Measurements from ENCODE around the gene ADGRB3.

Gene ADGRB3

GRCh38 chr6:69129046-69129445, 494.0 kb downstream of the ADGRB3 start:
- H3K4me1 ChIP-seq (ENCODE audit: control insufficient read depth in 1 of 2, insufficient read depth in 2 of 2, low read length in 2 of 2), result no peaks in the 10 kb centered on the region
- H3K27me3 ChIP-seq (ENCODE audit: low read depth, low read length), result no peaks in the 10 kb centered on the region
- H3K9me3 ChIP-seq (ENCODE audit: control insufficient read depth in 1 of 2, low read length in 2 of 2), result no peaks in the 10 kb centered on the region
- no peak overlapping the region for H3K27ac ChIP-seq (ENCODE audit: low read length)
- no peaks in the 10 kb centered on the region for H3K36me3 ChIP-seq (ENCODE audit: control insufficient read depth in 1 of 2, insufficient read depth in 2 of 2, low read length in 2 of 2)
- H3K4me3 ChIP-seq (ENCODE audit: low read depth in 1 of 2, low read length in 2 of 2), result no peak overlapping the region

GRCh38 chr6:69135927-69136326, 500.8 kb downstream of the ADGRB3 start:
- Histone ChIP-seq H3K36me3 (ENCODE audit: control insufficient read depth in 1 of 2, insufficient read depth in 2 of 2, low read length in 2 of 2) (no peaks in the 10 kb centered on the region), H3K4me3 (ENCODE audit: low read depth in 1 of 2, low read length in 2 of 2) (no peak overlapping the region), H3K27ac (ENCODE audit: low read length) (no peak overlapping the region), H3K27me3 (ENCODE audit: low read depth, low read length) (no peaks in the 10 kb centered on the region), H3K4me1 (ENCODE audit: control insufficient read depth in 1 of 2, insufficient read depth in 2 of 2, low read length in 2 of 2) (no peaks in the 10 kb centered on the region), H3K9me3 (ENCODE audit: control insufficient read depth in 1 of 2, low read length in 2 of 2) (no peaks in the 10 kb centered on the region)

GRCh38 chr6:69138148-69138547, 503.1 kb downstream of the ADGRB3 start:
- no peak overlapping the region for H3K27ac ChIP-seq (ENCODE audit: low read length)
- H3K36me3 ChIP-seq (ENCODE audit: control insufficient read depth in 1 of 2, insufficient read depth in 2 of 2, low read length in 2 of 2), result no peaks in the 10 kb centered on the region
- no peak overlapping the region for H3K4me3 ChIP-seq (ENCODE audit: low read depth in 1 of 2, low read length in 2 of 2)

GRCh38 chr6:69138893-69139494, 503.9 kb downstream of the ADGRB3 start:
- H3K27ac ChIP-seq (ENCODE audit: low read length), result no peak overlapping the region
- H3K36me3 ChIP-seq (ENCODE audit: control insufficient read depth in 1 of 2, insufficient read depth in 2 of 2, low read length in 2 of 2), result no peaks in the 10 kb centered on the region
- H3K9me3 ChIP-seq (ENCODE audit: control insufficient read depth in 1 of 2, low read length in 2 of 2), result no peaks in the 10 kb centered on the region
- no peaks in the 10 kb centered on the region for H3K4me1 ChIP-seq (ENCODE audit: control insufficient read depth in 1 of 2, insufficient read depth in 2 of 2, low read length in 2 of 2)
- H3K27me3 ChIP-seq (ENCODE audit: low read depth, low read length), result no peaks in the 10 kb centered on the region
- H3K4me3 ChIP-seq (ENCODE audit: low read depth in 1 of 2, low read length in 2 of 2), result no peak overlapping the region

More at GRCh38 chr6:69138148-69138547, 503.1 kb downstream of the ADGRB3 start:
- no peaks in the 10 kb centered on the region for H3K27me3 ChIP-seq (ENCODE audit: low read depth, low read length)
- H3K4me1 ChIP-seq (ENCODE audit: control insufficient read depth in 1 of 2, insufficient read depth in 2 of 2, low read length in 2 of 2), result no peaks in the 10 kb centered on the region
- no peaks in the 10 kb centered on the region for H3K9me3 ChIP-seq (ENCODE audit: control insufficient read depth in 1 of 2, low read length in 2 of 2)

- Histone ChIP-seq H3K36me3 (ENCODE audit: control insufficient read depth in 1 of 2, insufficient read depth in 2 of 2, low read length in 2 of 2) (no peaks in the 10 kb centered on the region), H3K27ac (ENCODE audit: low read length) (no peak overlapping the region), H3K4me3 (ENCODE audit: low read depth in 1 of 2, low read length in 2 of 2) (no peak overlapping the region), H3K4me1 (ENCODE audit: control insufficient read depth in 1 of 2, insufficient read depth in 2 of 2, low read length in 2 of 2) (no peaks in the 10 kb centered on the region), H3K9me3 (ENCODE audit: control insufficient read depth in 1 of 2, low read length in 2 of 2) (peaks cover 0 to 14% of the 10 kb centered on the region in 2 donors), H3K27me3 (ENCODE audit: low read depth, low read length) (no peaks in the 10 kb centered on the region)
These were observed 510.0 kb downstream of the ADGRB3 start for GRCh38 chr6:69145062-69145461.

- Histone ChIP-seq H3K4me3 (ENCODE audit: low read depth in 1 of 2, low read length in 2 of 2) (no peak overlapping the region), H3K36me3 (ENCODE audit: control insufficient read depth in 1 of 2, insufficient read depth in 2 of 2, low read length in 2 of 2) (no peaks in the 10 kb centered on the region), H3K27ac (ENCODE audit: low read length) (no peak overlapping the region), H3K4me1 (ENCODE audit: control insufficient read depth in 1 of 2, insufficient read depth in 2 of 2, low read length in 2 of 2) (no peaks in the 10 kb centered on the region), H3K9me3 (ENCODE audit: control insufficient read depth in 1 of 2, low read length in 2 of 2) (peaks cover 0 to 14% of the 10 kb centered on the region in 2 donors), H3K27me3 (ENCODE audit: low read depth, low read length) (no peaks in the 10 kb centered on the region)
These were observed 511.3 kb downstream of the ADGRB3 start for GRCh38 chr6:69146385-69146784.

- H3K27ac ChIP-seq (ENCODE audit: low read length), result no peak overlapping the region
- no peak overlapping the region for H3K4me3 ChIP-seq (ENCODE audit: low read depth in 1 of 2, low read length in 2 of 2)
- H3K4me1 ChIP-seq (ENCODE audit: control insufficient read depth in 1 of 2, insufficient read depth in 2 of 2, low read length in 2 of 2), result no peaks in the 10 kb centered on the region
- H3K36me3 ChIP-seq (ENCODE audit: control insufficient read depth in 1 of 2, insufficient read depth in 2 of 2, low read length in 2 of 2), result no peaks in the 10 kb centered on the region
- H3K27me3 ChIP-seq (ENCODE audit: low read depth, low read length), result no peaks in the 10 kb centered on the region
- H3K9me3 ChIP-seq (ENCODE audit: control insufficient read depth in 1 of 2, low read length in 2 of 2), result no peaks in the 10 kb centered on the region
These were observed 520.4 kb downstream of the ADGRB3 start for GRCh38 chr6:69155467-69155866.

- Histone ChIP-seq H3K36me3 (ENCODE audit: control insufficient read depth in 1 of 2, insufficient read depth in 2 of 2, low read length in 2 of 2) (no peaks in the 10 kb centered on the region), H3K27ac (ENCODE audit: low read length) (no peak overlapping the region)
These were observed 527.7 kb downstream of the ADGRB3 start for GRCh38 chr6:69162811-69163210.

GRCh38 chr6:69164564-69165229, 529.6 kb downstream of the ADGRB3 start:
- Histone ChIP-seq H3K9me3 (ENCODE audit: control insufficient read depth in 1 of 2, low read length in 2 of 2) (no peaks in the 10 kb centered on the region), H3K27me3 (ENCODE audit: low read depth, low read length) (no peaks in the 10 kb centered on the region), H3K36me3 (ENCODE audit: control insufficient read depth in 1 of 2, insufficient read depth in 2 of 2, low read length in 2 of 2) (no peaks in the 10 kb centered on the region), H3K4me1 (ENCODE audit: control insufficient read depth in 1 of 2, insufficient read depth in 2 of 2, low read length in 2 of 2) (no peaks in the 10 kb centered on the region), H3K27ac (ENCODE audit: low read length) (no peak overlapping the region), H3K4me3 (ENCODE audit: low read depth in 1 of 2, low read length in 2 of 2) (no peak overlapping the region)

More at GRCh38 chr6:69162811-69163210, 527.7 kb downstream of the ADGRB3 start:
- Histone ChIP-seq H3K9me3 (ENCODE audit: control insufficient read depth in 1 of 2, low read length in 2 of 2) (no peaks in the 10 kb centered on the region), H3K4me1 (ENCODE audit: control insufficient read depth in 1 of 2, insufficient read depth in 2 of 2, low read length in 2 of 2) (no peaks in the 10 kb centered on the region), H3K4me3 (ENCODE audit: low read depth in 1 of 2, low read length in 2 of 2) (no peak overlapping the region), H3K27me3 (ENCODE audit: low read depth, low read length) (no peaks in the 10 kb centered on the region)

GRCh38 chr6:69179681-69180080, 544.6 kb downstream of the ADGRB3 start:
- no peaks in the 10 kb centered on the region for H3K4me1 ChIP-seq (ENCODE audit: control insufficient read depth in 1 of 2, insufficient read depth in 2 of 2, low read length in 2 of 2)

GRCh38 chr6:69180361-69181067, 545.4 kb downstream of the ADGRB3 start:
- H3K36me3 ChIP-seq (ENCODE audit: control insufficient read depth in 1 of 2, insufficient read depth in 2 of 2, low read length in 2 of 2), result no peaks in the 10 kb centered on the region
- no peaks in the 10 kb centered on the region for H3K9me3 ChIP-seq (ENCODE audit: control insufficient read depth in 1 of 2, low read length in 2 of 2)
- H3K27me3 ChIP-seq (ENCODE audit: low read depth, low read length), result no peaks in the 10 kb centered on the region
- no peak overlapping the region for H3K4me3 ChIP-seq (ENCODE audit: low read depth in 1 of 2, low read length in 2 of 2)
- H3K27ac ChIP-seq (ENCODE audit: low read length), result no peak overlapping the region
- H3K4me1 ChIP-seq (ENCODE audit: control insufficient read depth in 1 of 2, insufficient read depth in 2 of 2, low read length in 2 of 2), result no peaks in the 10 kb centered on the region

More at GRCh38 chr6:69179681-69180080, 544.6 kb downstream of the ADGRB3 start:
- Histone ChIP-seq H3K9me3 (ENCODE audit: control insufficient read depth in 1 of 2, low read length in 2 of 2) (no peaks in the 10 kb centered on the region), H3K4me3 (ENCODE audit: low read depth in 1 of 2, low read length in 2 of 2) (no peak overlapping the region), H3K27ac (ENCODE audit: low read length) (no peak overlapping the region), H3K36me3 (ENCODE audit: control insufficient read depth in 1 of 2, insufficient read depth in 2 of 2, low read length in 2 of 2) (no peaks in the 10 kb centered on the region), H3K27me3 (ENCODE audit: low read depth, low read length) (no peaks in the 10 kb centered on the region)

All from muscle layer of duodenum (tissue), 2 donors.